HEK293T (cell line): ENCODE measurements around the gene PCNX2.

Experiments used
- CTCF ChIA-PET: fragments of 350-600 bp; formaldehyde crosslinking; extraction: SDS; loops from one replicate; lab custom pipeline; 2021; ENCODE audit warnings: antibody characterized with exemption, inconsistent platforms; lab: Yijun Ruan, JAX
- POLR2A ChIA-PET: fragments of 350-600 bp; formaldehyde crosslinking; extraction: SDS; loops from one replicate; lab custom pipeline; 2020; ENCODE audit warnings: antibody characterized with exemption, inconsistent platforms; lab: Yijun Ruan, JAX
- DNase-seq: peaks from one replicate; pipeline ENCODE4 v3.0.0; 2012; ENCODE audit warnings: mixed read lengths; ENCODE audit errors: extremely low spot score
- ARNT ChIP-seq: fragments of 450-650 bp; IDR thresholded peaks from 2 replicates; pipeline ENCODE4 v1.6.1; 2017; ENCODE audit warnings: mild to moderate bottlenecking
- BHLHE40 ChIP-seq: fragments of 450-650 bp; IDR thresholded peaks from 2 replicates; pipeline ENCODE4 v1.6.1; 2016; ENCODE audit warnings: mild to moderate bottlenecking, moderate library complexity, borderline replicate concordance
- CTBP1 ChIP-seq: fragments of 450-650 bp; IDR thresholded peaks from 2 replicates; pipeline ENCODE4 v1.6.1; 2016; ENCODE audit warnings: borderline replicate concordance
- ELF4 ChIP-seq: fragments of 450-650 bp; IDR thresholded peaks from 2 replicates; pipeline ENCODE4 v1.6.1; 2017; ENCODE audit warnings: antibody characterized with exemption
- FOXA1 ChIP-seq: fragments of 450-650 bp; IDR thresholded peaks from 2 replicates; pipeline ENCODE4 v1.6.1; 2016; ENCODE audit warnings: mild to moderate bottlenecking
- FOXK2 ChIP-seq: fragments of 450-650 bp; IDR thresholded peaks from 2 replicates; pipeline ENCODE4 v1.6.1; 2016; ENCODE audit warnings: mild to moderate bottlenecking
- FOXM1 ChIP-seq: fragments of 450-650 bp; IDR thresholded peaks from 2 replicates; pipeline ENCODE4 v1.6.1; 2017; ENCODE audit warnings: mild to moderate bottlenecking, borderline replicate concordance
- HDGF ChIP-seq: fragments of 450-650 bp; IDR thresholded peaks from 2 replicates; pipeline ENCODE4 v1.6.1; 2017; ENCODE audit warnings: antibody characterized with exemption, borderline replicate concordance
- L3MBTL2 ChIP-seq: fragments of 450-650 bp; conservative IDR thresholded peaks from 2 replicates; pipeline ENCODE4 v1.6.1; 2016; ENCODE audit warnings: mild to moderate bottlenecking
- LEF1 ChIP-seq: fragments of 450-650 bp; IDR thresholded peaks from 2 replicates; pipeline ENCODE4 v1.6.1; 2017; ENCODE audit warnings: mild to moderate bottlenecking, borderline replicate concordance
- NFRKB ChIP-seq: fragments of 450-650 bp; IDR thresholded peaks from 2 replicates; pipeline ENCODE4 v1.6.1; 2016; ENCODE audit warnings: mild to moderate bottlenecking, moderate library complexity
- SP1 ChIP-seq: fragments of 450-650 bp; IDR thresholded peaks from 2 replicates; pipeline ENCODE4 v1.6.1; 2017
- SUZ12 ChIP-seq: fragments of 450-650 bp; IDR thresholded peaks from 2 replicates; pipeline ENCODE4 v1.6.1; 2016; ENCODE audit warnings: mild to moderate bottlenecking
- TARDBP ChIP-seq: fragments of 450-650 bp; IDR thresholded peaks from 2 replicates; pipeline ENCODE4 v1.6.1; 2016
- ZNF384 ChIP-seq: fragments of 450-650 bp; IDR thresholded peaks from 2 replicates; pipeline ENCODE4 v1.6.1; 2016
- TF ChIP-seq, protein P1 (sequence below): fragments of 450-650 bp; IDR thresholded peaks from 2 replicates; pipeline ENCODE4 v1.6.1; 2016

PCNX2 gene

DNA sequence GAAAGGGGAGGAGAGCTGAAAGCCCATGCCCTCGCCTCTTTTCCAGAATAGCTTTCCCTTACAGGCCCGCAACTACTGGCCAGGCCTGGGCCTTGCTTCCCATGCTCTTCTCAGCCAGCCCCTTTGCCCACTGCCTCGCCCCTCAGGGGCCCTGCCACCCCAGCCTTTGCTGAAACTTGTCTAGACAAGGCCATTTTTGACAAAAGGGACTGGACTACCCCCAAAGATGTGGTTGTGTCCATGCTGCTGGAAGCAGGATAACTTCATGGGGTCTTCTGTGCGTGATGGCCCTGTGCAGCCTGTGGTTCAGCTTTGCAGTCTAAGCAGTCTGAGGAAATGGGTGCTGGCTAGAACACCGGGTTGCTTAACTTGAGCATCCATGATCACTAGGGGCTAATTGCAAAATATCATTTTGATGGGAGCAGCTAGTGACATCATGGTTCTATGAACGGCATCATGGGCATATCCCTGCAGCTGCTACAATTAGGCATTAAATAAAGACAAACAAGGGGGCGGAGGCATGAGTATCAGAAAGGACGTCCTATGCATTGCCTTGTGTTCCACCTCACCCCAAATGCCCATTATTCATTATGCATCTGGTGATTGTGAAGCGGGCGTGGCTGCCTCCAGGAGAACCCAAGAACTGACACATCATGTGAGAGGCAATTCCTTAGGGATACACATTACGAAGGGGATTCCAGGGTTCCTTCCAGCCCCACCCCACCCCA, 308.3 kb downstream of the PCNX2 start:
- CTCF ChIA-PET, result no interaction called here
- TF ChIP-seq FOXK2 (no peak), HDGF (no peak), SUZ12 (no peak), ARNT (no peak), BHLHE40 (no peak), TARDBP (no peak), CTBP1 (no peak), FOXM1 (no peak), L3MBTL2 (no peak), FOXA1 (no peak), ELF4 (no peak), NFRKB (no peak), SP1 (no peak), LEF1 (no peak), ZNF384 (no peak)
- TF ChIP-seq, protein P1, sequence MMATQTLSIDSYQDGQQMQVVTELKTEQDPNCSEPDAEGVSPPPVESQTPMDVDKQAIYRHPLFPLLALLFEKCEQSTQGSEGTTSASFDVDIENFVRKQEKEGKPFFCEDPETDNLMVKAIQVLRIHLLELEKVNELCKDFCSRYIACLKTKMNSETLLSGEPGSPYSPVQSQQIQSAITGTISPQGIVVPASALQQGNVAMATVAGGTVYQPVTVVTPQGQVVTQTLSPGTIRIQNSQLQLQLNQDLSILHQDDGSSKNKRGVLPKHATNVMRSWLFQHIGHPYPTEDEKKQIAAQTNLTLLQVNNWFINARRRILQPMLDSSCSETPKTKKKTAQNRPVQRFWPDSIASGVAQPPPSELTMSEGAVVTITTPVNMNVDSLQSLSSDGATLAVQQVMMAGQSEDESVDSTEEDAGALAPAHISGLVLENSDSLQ, result no peak

DNA sequence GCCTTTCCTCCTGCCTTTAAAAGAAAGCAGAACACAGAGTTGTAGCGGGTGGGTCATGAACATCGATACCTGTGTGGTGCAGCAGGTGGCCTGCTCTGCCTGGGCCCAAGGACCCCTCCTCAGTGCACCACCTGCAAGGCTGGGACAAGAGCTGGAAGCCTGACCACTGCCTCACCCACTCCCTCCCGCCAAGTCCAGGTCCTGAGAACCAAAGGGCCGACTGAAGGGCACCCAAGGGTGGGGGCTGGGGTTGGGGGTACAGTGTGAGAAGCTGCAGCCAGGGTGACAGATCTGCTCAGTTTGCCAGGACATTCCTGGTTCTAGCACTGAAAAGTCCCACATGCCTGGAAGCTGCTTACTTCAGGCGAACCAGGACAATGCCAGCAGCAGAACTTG, 309.0 kb downstream of the PCNX2 start:
- ChIA-PET CTCF (no interaction called here), POLR2A (no interaction called here)
- TF ChIP-seq LEF1, result no peak
- TF ChIP-seq BHLHE40, result no peak
- TF ChIP-seq TARDBP, result no peak
- TF ChIP-seq NFRKB, result no peak
- TF ChIP-seq ELF4, result no peak
- no peak for TF ChIP-seq SP1
- TF ChIP-seq ZNF384, result no peak
- no peak for TF ChIP-seq FOXA1
- no peak for TF ChIP-seq L3MBTL2
- no peak for TF ChIP-seq HDGF
- TF ChIP-seq ARNT, result no peak
- TF ChIP-seq CTBP1, result no peak
- no peak for DNase-seq

More for the DNA sequence above, 308.3 kb downstream of the PCNX2 start:
- DNase-seq, result no peak
- POLR2A ChIA-PET, result no interaction called here

DNA sequence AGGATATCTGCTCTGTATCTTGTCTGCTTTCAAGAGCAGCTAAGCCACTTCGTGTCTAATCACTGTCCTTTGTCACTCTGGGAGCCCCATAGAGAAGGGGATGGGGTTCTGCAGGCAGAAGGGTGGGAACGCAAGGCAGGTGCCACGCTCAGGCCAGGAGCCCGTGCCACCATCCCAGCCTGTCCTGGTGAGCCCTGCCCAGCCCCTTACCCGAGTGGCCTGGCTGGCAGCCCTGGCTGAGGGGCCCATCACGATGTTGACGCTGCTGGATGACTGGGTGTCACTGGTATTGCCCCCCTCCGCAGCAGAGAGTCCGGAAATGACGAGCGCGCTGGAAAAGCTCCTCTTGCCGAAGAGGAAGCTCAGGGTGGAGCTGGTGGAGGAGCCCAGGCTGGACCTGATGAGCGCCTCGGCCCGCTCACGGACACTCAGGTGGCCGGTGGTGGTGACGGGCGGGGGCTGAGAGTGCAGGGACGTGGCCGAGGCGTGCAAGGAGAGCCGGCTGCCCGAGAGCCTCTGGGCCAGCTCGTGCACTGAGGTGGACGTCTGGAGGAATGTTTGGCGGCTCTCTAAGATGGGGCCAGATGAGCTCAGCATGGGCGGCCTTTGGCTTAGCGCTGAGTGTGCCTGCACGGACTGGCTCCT, 309.5 kb downstream of the PCNX2 start:
- TF ChIP-seq SP1 (no peak), FOXM1 (no peak)
- no peak for DNase-seq
- ChIA-PET CTCF (no interaction called here), POLR2A (interaction anchor here (1.3 kb wide), 1 partner anchor 36 kb away, joined by 4 read pairs; the partner anchor contains the start of gene NTPCR)

DNA sequence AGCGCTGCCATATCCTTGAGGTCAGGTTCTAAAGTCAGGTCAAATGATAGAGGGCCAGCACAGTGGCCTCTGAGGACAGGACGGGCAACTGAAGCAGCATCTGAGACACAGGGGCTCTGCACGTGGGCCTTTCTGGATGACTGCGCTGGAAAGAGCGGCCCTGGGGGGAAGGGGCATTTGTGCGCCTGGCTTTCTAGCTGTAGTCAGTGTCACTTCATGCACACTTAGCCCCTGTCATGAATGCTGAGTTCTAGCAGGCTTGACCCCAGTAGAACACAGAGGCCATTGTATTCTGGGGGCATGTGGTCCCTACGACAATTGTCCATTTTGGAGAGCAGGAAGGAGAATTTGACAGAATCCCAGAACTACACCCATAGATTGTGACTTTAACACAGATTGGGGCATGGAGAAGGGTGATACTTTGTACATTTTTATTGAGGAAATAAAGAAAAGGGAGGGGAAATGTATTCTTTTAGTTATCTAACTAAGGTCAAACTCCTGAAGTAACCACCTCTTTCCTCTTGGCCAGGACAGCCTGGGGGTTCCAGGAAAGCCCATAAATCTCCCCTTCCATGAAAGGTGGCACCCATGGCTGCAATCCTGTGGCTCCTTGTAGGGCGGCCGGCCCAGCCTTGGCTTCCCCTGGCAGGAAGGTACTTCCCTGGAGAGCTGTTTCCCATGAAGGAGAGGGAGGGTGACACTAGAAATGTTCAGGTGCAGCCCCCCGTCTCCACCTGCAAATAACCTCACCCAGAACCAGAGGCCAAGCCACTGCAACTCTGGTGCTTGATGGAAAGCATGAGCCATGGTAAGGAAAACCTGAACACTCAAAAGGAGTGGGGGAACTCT, 310.7 kb downstream of the PCNX2 start:
- ChIA-PET CTCF (no interaction called here), POLR2A (interaction anchor here (1.3 kb wide), 1 partner anchor 34 kb away, joined by 4 read pairs; the partner anchor contains the start of gene NTPCR)
- no peak for DNase-seq
- TF ChIP-seq LEF1 (no peak), ARNT (no peak), BHLHE40 (no peak), FOXA1 (no peak), TARDBP (no peak), SP1 (no peak), ZNF384 (no peak), ELF4 (no peak)

DNA sequence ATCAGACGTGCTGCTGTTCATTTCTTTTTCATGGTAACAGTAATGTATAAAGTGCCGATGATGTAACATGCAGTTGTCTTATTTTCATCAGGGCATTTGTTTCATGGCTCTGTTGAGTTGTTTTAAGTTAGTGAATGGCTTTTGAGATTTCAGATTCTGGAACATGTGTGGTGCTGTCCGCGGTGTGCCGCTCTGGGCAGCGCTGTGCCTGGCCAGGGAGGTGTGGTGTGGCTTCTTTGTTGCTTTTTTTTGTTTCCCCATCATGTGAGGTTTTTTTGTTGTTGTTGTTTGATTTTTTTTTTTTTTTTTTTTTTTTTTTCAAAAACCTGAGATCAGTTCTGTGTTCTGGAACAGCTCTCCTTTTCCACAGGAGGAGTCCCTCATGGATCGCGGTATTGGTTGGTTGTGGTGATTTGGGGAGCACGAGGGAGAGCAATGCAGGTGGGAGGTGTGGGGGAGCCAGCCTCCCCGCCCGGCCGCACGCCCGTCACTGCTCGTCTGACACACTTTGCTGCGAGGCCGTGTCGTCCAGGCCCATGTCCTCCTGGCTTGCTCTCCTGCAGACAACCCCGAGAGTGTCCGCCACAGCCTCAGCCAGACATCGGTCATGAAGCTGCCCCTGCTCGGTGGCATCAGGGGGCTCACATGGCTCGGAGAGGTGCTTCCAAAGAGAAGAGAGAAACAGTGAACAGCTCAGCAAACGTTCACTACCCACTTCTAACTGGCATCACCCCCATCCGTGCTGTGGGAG, 311.5 kb downstream of the PCNX2 start:
- POLR2A ChIA-PET, result no interaction called here
- CTCF ChIA-PET, result no interaction called here
- no peak for DNase-seq
- no peak for TF ChIP-seq L3MBTL2
- TF ChIP-seq SP1, result no peak
- TF ChIP-seq, protein P1, result no peak
- TF ChIP-seq FOXK2, result no peak
- no peak for TF ChIP-seq HDGF
- TF ChIP-seq ZNF384, result 0 out of 2 replicates have a peak, but pooled peaks have one; percentile 8
- no peak for TF ChIP-seq ARNT
- TF ChIP-seq SUZ12, result no peak

DNA sequence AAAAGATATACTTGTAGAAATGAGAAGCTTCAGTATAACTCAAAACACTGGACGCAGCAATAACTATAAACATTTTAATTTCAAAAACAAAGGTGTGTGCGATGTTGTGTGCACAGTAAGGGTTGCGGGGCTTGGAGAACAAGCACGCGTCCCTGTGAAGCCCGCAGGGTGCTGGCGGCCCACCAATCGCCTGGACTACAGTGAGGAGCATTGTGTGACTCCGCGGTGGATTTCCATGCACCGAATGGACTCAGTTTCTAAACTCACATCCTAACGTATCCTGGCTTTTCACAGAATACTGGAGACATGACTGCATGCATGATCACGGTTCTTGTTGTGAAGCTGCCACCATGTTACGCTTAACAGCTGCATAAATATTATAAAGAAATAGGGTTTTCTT, 312.1 kb downstream of the PCNX2 start:
- DNase-seq, result no peak
- TF ChIP-seq NFRKB, result no peak
- TF ChIP-seq L3MBTL2, result no peak
- TF ChIP-seq FOXM1, result no peak
- TF ChIP-seq LEF1, result no peak
- no peak for TF ChIP-seq ZNF384
- TF ChIP-seq HDGF, result no peak
- TF ChIP-seq FOXA1, result no peak
- no peak for TF ChIP-seq SP1
- no peak for TF ChIP-seq ELF4
- no peak for TF ChIP-seq ARNT
- no peak for TF ChIP-seq BHLHE40
- no peak for TF ChIP-seq CTBP1
- TF ChIP-seq FOXK2, result no peak
- TF ChIP-seq SUZ12, result no peak
- TF ChIP-seq TARDBP, result no peak
- TF ChIP-seq, protein P1, result no peak
- POLR2A ChIA-PET, result interaction anchor here (1.3 kb wide), 1 partner anchor 33 kb away, joined by 3 read pairs; the partner anchor contains the start of gene NTPCR
- CTCF ChIA-PET, result no interaction called here
